Subcutaneous adipose tissue (tissue), 4 donors: Measurements from ENCODE around the gene SHMT1. TPM values are rescaled to one million over a fixed set of nuclear protein-coding genes. Genes with fewer than 3 reads are reported as not detected.

Experiments used
- total RNA-seq, 4 donors: library from RNA; depleted of rRNA; stranded (reverse); fragments of >200 nt; gene quantifications; one replicate each; pipeline ENCODE4 v1.1.0, GENCODE V29; 2016
- TF ChIP-seq, protein P1 (sequence below): fragments of 450-650 bp; IDR thresholded peaks from one replicate; pipeline ENCODE4 v1.5.1; 2016; ENCODE audit warnings: low read depth, mild to moderate bottlenecking, control low read depth, antibody characterized with exemption, moderate library complexity

Gene SHMT1
- total RNA-seq, 4 donors from 2014 or later, result 88.1 to 257 (median 104) TPM

- TF ChIP-seq, protein P1, sequence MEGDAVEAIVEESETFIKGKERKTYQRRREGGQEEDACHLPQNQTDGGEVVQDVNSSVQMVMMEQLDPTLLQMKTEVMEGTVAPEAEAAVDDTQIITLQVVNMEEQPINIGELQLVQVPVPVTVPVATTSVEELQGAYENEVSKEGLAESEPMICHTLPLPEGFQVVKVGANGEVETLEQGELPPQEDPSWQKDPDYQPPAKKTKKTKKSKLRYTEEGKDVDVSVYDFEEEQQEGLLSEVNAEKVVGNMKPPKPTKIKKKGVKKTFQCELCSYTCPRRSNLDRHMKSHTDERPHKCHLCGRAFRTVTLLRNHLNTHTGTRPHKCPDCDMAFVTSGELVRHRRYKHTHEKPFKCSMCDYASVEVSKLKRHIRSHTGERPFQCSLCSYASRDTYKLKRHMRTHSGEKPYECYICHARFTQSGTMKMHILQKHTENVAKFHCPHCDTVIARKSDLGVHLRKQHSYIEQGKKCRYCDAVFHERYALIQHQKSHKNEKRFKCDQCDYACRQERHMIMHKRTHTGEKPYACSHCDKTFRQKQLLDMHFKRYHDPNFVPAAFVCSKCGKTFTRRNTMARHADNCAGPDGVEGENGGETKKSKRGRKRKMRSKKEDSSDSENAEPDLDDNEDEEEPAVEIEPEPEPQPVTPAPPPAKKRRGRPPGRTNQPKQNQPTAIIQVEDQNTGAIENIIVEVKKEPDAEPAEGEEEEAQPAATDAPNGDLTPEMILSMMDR, result no peak
Observed at GRCh38 chr17:18332909-18333489, 30.4 kb downstream of the SHMT1 start.

DNA sequence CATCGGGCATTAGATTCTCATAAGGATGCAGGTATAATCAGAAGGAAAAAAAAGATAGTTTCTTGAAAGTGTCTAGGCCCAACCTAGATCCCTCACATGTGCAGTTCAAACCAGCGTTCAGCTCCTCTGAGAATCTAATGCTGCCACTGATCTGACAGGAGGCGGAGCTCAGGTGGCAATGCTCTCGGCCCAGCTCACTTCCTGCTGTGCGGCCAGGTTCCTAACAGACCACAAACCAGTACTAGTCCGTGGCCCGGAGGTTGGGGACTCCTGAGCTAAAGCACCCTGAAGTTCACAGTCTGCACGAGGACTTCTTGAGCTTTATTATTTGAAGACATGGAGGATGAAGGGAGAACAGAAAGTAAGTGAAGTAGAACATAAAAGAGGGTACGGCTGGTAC, 31.5 kb downstream of the SHMT1 start:
- TF ChIP-seq, protein P1, result no peak

GRCh38 chr17:18328643-18329204, 34.6 kb downstream of the SHMT1 start:
- TF ChIP-seq, protein P1, result no peak

GRCh38 chr17:18327556-18327955, 35.8 kb downstream of the SHMT1 start:
- TF ChIP-seq, protein P1, result no peak

GRCh38 chr17:18327093-18327492, 36.3 kb downstream of the SHMT1 start:
- TF ChIP-seq, protein P1, result no peak

DNA sequence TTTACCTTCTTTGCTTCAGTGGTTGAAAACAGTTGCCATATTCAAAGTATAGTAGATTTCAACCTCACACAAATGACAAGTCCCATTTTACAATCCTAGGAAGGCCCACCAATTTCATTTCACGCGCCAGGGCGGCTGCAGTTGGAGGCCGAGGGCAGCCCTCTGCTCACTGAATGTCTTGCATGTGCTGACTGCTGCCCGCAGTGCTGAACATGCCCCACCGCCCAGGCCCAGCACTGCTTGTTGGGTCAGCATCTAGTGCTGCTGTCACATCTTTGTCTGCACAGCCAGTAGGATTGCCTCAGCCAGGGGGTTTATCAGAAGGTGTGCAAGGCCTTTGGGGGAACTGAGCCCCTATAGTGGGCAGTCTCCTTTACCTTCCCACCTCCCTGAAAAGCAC, 36.8 kb downstream of the SHMT1 start:
- TF ChIP-seq, protein P1, result no peak

GRCh38 chr17:18326039-18326438, 37.3 kb downstream of the SHMT1 start:
- TF ChIP-seq, protein P1, result no peak
